NCI-H2227 treated with DMSO at 0.1 percent for 48 hours (cell line): ENCODE results near the gene PLA2G2E.
"Not testable (repeated sequence)": the region's sequence is repeated elsewhere in the genome, so short reads cannot be mapped to it uniquely, and the experiment has no call there.

ENCODE experiments used
- DNase-seq: peaks from one replicate; lab custom pipeline; 2025; lab: John Stamatoyannopoulos, UW

The PLA2G2E gene

GRCh38 chr1:19882111-19883071 is 41.0 kb downstream of the PLA2G2E start, which contains the start of gene OTUD3:
OTUD3 (plus strand) TSS chr1:19882395; CDS start chr1:19882514, 119 bp downstream.
- peak; percentile 98 for DNase-seq

- DNase-seq, result not testable (repeated sequence)
Observed at GRCh38 chr1:19880841-19881240, 42.6 kb downstream of the PLA2G2E start.

- DNase-seq, result no peak
Observed at GRCh38 chr1:19879661-19880060, 43.8 kb downstream of the PLA2G2E start.

GRCh38 chr1:19879227-19879626 is 44.2 kb downstream of the PLA2G2E start:
- no peak for DNase-seq

- no peak for DNase-seq
Observed at GRCh38 chr1:19878637-19878985, 44.8 kb downstream of the PLA2G2E start.

GRCh38 chr1:19877821-19878636 is 45.4 kb downstream of the PLA2G2E start:
- no peak for DNase-seq

- no peak for DNase-seq
Observed at GRCh38 chr1:19877181-19877750, 46.2 kb downstream of the PLA2G2E start.

- DNase-seq, result no peak
Observed at GRCh38 chr1:19872190-19872589, 51.2 kb downstream of the PLA2G2E start.
